ENCODE results near the gene ODF4. TPM values are rescaled to one million over a fixed set of nuclear protein-coding genes. Genes with fewer than 3 reads are reported as not detected.

Gene ODF4, protein sequence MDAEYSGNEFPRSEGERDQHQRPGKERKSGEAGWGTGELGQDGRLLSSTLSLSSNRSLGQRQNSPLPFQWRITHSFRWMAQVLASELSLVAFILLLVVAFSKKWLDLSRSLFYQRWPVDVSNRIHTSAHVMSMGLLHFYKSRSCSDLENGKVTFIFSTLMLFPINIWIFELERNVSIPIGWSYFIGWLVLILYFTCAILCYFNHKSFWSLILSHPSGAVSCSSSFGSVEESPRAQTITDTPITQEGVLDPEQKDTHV
- total RNA-seq = not detected in 3 replicates
- long read RNA-seq = 0 reads

- H3K4me3 Mint-ChIP-seq (ENCODE audit: unreplicated experiment) = no peak within 1 kb of the TSS
- TF ChIP-seq CTCF (IDR thresholded peaks at IDR 0.05) = no peak
- no peaks in the 10 kb centered on the region for H3K36me3 Mint-ChIP-seq (ENCODE audit: low read depth)
- no peaks in the 10 kb centered on the region for H3K9me3 Mint-ChIP-seq (ENCODE audit: low read depth)
- no peaks in the 10 kb centered on the region for H3K4me1 Mint-ChIP-seq (ENCODE audit: low read depth)
- H3K27me3 Mint-ChIP-seq (ENCODE audit: low read depth) = no peaks in the 10 kb centered on the region
- DNase-seq (ENCODE audit: low spot score) = no peak
- H3K27ac Mint-ChIP-seq (ENCODE audit: unreplicated experiment) = no peak within 1 kb of the TSS
Observed at GRCh38 chr17:8339540-8339939, at the start of gene ODF4. TSS of gene ODF4 (plus strand) at chr17:8339840. CDS start at chr17:8340052, 212 bp downstream.

- peaks cover 2% of the 10 kb centered on the region for H3K36me3 Mint-ChIP-seq (ENCODE audit: low read depth)
- no peak for DNase-seq (ENCODE audit: low spot score)
- H3K4me3 Mint-ChIP-seq (ENCODE audit: unreplicated experiment) = peak overlapping the region; percentile 93
- peaks cover 32% of the 10 kb centered on the region for H3K4me1 Mint-ChIP-seq (ENCODE audit: low read depth)
- H3K9me3 Mint-ChIP-seq (ENCODE audit: low read depth) = no peaks in the 10 kb centered on the region
- H3K27ac Mint-ChIP-seq (ENCODE audit: unreplicated experiment) = peak overlapping the region; percentile 57
- no peaks in the 10 kb centered on the region for H3K27me3 Mint-ChIP-seq (ENCODE audit: low read depth)
- no peak for TF ChIP-seq CTCF (IDR thresholded peaks at IDR 0.05)
Observed at GRCh38 chr17:8290043-8290442, 49.6 kb upstream of the ODF4 start.

DNA sequence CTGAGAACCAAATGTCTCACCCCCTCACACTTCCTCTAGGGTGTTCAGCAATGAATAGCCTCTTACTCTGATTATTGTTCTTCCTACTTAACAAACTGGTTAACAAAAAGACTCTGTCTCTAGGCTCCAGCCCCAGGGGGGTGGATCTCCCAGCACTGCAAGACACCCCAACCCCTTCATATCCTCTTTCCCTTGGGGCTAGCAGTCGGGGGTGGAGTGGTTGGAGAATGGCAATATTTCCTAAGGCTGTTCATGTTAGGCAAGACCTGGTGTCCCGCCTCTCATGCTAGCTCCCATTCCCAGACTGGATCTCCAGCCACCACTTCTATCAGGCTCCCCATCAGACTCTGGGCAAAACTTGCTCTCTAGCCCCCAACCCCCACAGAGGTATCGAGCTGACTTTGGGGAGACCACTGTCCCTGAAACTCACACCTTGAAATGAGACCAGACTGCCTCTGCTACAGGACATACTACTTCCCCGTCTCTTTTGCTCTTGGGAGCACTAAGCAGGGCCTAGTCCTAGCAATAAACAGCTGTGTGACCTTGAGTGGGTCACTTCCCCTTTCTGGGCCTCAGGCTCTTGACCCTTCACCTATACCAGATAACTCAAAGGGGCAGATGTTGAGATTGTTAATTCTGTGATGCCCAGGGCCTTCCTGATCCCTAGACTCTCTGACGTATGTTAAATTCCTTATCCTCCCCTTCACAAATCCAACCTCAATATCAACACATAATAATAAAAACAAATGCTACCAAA is 46.8 kb upstream of the ODF4 start:
- TF ChIP-seq CTCF (IDR thresholded peaks at IDR 0.05) = no peak
- H3K27me3 Mint-ChIP-seq (ENCODE audit: low read depth) = no peaks in the 10 kb centered on the region
- H3K4me1 Mint-ChIP-seq (ENCODE audit: low read depth) = peaks cover 35% of the 10 kb centered on the region
- peaks cover 2% of the 10 kb centered on the region for H3K36me3 Mint-ChIP-seq (ENCODE audit: low read depth)
- no peaks in the 10 kb centered on the region for H3K9me3 Mint-ChIP-seq (ENCODE audit: low read depth)
- H3K27ac Mint-ChIP-seq (ENCODE audit: unreplicated experiment) = no peak overlapping the region
- DNase-seq (ENCODE audit: low spot score) = no peak
- no peak overlapping the region for H3K4me3 Mint-ChIP-seq (ENCODE audit: unreplicated experiment)

GRCh38 chr17:8294361-8294760 is 45.3 kb upstream of the ODF4 start:
- peaks cover 2% of the 10 kb centered on the region for H3K36me3 Mint-ChIP-seq (ENCODE audit: low read depth)
- peak overlapping the region; percentile 86 for H3K4me3 Mint-ChIP-seq (ENCODE audit: unreplicated experiment)
- H3K9me3 Mint-ChIP-seq (ENCODE audit: low read depth) = no peaks in the 10 kb centered on the region
- no peaks in the 10 kb centered on the region for H3K27me3 Mint-ChIP-seq (ENCODE audit: low read depth)
- no peak for TF ChIP-seq CTCF (IDR thresholded peaks at IDR 0.05)
- peak overlapping the region; percentile 89 for H3K27ac Mint-ChIP-seq (ENCODE audit: unreplicated experiment)
- H3K4me1 Mint-ChIP-seq (ENCODE audit: low read depth) = peaks cover 27% of the 10 kb centered on the region
- DNase-seq (ENCODE audit: low spot score) = no peak

DNA sequence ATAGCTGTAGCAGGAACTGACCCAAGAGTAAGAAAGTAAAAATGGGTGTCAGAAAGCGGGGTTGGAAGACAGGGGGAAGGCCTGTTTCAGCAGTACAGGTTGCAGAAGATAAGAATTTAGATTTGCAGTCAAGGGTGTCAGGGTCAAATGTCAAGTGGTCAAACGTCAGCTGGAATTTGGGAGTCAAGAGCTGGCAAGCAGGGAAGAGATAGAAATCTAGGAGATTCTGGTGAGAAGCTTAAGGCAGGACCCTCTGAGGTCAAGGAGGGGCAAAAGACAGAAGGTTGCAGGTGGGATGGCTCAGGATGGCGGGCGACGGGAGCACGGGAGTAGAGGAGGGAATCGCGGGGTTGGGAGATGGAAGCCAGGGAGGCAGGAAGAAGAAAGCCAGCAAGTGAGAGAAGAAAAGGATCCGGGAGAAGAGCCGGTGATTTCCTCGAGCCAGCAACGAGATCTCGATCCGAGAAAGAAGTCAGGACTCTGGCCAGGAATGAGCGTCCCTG is 44.8 kb upstream of the ODF4 start:
- no peak for TF ChIP-seq CTCF (IDR thresholded peaks at IDR 0.05)
- Mint-ChIP-seq H3K9me3 (ENCODE audit: low read depth) (no peaks in the 10 kb centered on the region), H3K36me3 (ENCODE audit: low read depth) (peaks cover 2% of the 10 kb centered on the region), H3K27me3 (ENCODE audit: low read depth) (no peaks in the 10 kb centered on the region), H3K4me3 (ENCODE audit: unreplicated experiment) (peak overlapping the region; percentile 86), H3K4me1 (ENCODE audit: low read depth) (peaks cover 22% of the 10 kb centered on the region), H3K27ac (ENCODE audit: unreplicated experiment) (peak overlapping the region; percentile 89)
- no peak for DNase-seq (ENCODE audit: low spot score)

All from chondrocyte (in vitro differentiated cells).